Measurements from ENCODE around the gene IMPDH2. TPM values are rescaled to one million over a fixed set of nuclear protein-coding genes. Genes with fewer than 3 reads are reported as not detected.

Gene IMPDH2
- total and polyA plus RNA-seq, 4 experiments from 2014 or later, result 82.9 to 89.6 (median 87.5) TPM

DNA sequence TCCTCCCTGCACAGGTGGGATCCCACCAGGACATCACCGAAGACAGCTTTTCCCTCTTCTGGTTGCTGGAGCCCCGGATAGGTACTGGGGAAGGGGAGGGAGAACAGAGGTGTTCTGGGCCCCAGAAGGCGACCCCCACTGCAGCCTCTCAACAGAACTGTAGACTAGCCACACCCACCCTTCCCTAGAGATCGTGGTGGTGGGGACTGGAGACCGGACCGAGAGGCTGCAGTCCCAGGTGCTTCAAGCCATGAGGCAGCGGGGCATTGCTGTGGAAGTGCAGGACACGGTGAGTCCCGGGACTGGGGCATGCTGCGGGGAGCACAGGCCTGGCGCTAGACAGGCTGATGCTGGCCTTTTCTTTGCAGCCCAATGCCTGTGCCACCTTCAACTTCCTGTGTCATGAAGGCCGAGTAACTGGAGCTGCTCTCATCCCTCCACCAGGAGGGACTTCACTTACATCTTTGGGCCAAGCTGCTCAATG, 6.5 kb downstream of the IMPDH2 start:
- Histone ChIP-seq H3K27me3 (ENCODE audit: insufficient read depth, low read length) (no peaks in the 10 kb centered on the region), H3K4me3 (ENCODE audit: low read length in 2 of 2) (peak overlapping the region; percentile 65 to 98), H3K36me3 (ENCODE audit: insufficient read depth, low read length) (peaks cover 38% of the 10 kb centered on the region), H3K9me3 (ENCODE audit: control insufficient read depth in 1 of 2, low read length in 2 of 2) (no peaks in the 10 kb centered on the region), H3K4me1 (ENCODE audit: insufficient read depth, low read length) (peaks cover 39% of the 10 kb centered on the region), H3K27ac (ENCODE audit: low read depth, low read length) (peak overlapping the region; percentile 97)
- DNase-seq, result no peak
- Mint-ChIP-seq H3K36me3 (peaks cover 21 to 46% of the 10 kb centered on the region in 2 donors), H3K27ac (peak overlapping the region; percentile 93 to 99 (median 98)), H3K9me3 (peaks cover 0 to 1% (median 0%) of the 10 kb centered on the region in 8 donors), H3K27me3 (no peaks in the 10 kb centered on the region), H3K4me1 (peaks cover 16 to 74% (median 38%) of the 10 kb centered on the region in 4 donors), H3K4me3 (peak overlapping the region; percentile 94 to 98 (median 96))
- intact Hi-C loops (cut with micrococcal nuclease), result loop anchor here (5.0 to 10.0 kb wide), 2 partner anchors 125 to 322 kb away; partner anchors contain the start of genes SLC25A20 and USP4
- ChIA-PET POLR2A (ENCODE audit: partially characterized antibody) (interaction anchor here (0.6 to 17.6 kb wide), 16 partner anchors 10 to 722 kb away, joined by 3 to 629 read pairs (median 6); partner anchors contain the start of genes DALRD3, NME6, P4HTM and QRICH1), CTCF (ENCODE audit: partially characterized antibody) (interaction anchor here (1.1 to 15.4 kb wide), 9 partner anchors 9 to 148 kb away, joined by 3 to 216 read pairs (median 10); partner anchors contain the start of genes KLHDC8B, P4HTM, QRICH1 and WDR6)

DNA sequence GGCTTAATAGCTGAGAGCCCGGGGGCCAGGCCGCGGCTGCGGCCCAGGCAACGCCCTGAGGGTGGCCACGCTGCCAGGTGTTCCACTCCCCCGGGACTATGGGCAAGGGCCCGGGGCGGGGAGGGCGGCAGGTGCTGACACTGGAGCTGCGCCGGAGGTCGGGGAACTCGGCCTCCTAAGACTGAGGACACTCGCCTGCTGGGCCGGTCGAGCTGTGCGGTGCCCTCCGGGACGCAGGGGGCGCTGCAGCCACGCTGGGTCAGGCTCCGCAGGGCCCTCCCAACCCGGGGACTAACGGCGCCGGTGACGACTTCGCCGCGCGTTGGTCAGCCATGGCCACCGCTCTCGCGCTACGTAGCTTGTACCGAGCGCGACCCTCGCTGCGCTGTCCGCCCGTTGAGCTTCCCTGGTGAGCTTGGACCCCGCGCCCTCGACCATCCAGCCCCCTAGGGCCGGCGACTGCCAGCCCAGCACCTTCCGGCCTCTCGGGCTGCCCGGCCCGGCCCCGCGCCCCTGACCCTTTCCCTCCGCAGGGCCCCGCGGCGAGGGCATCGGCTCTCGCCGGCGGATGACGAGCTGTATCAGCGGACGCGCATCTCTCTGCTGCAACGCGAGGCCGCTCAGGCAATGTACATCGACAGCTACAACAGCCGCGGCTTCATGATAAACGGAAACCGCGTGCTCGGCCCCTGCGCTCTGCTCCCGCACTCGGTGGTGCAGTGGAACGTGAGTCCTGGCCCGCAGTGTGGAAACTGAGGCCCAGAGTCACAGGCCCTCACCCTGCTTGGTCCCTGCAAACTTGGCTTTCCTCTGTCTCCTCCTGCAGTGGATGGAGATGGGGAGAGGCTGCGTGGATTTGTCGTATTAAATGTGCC, 7.1 kb downstream of the IMPDH2 start, which contains the start of gene NDUFAF3:
Gene NDUFAF3 (plus strand): TSS at position 309 of the 875 bp plus-strand sequence. CDS start 24 bp downstream, at position 333.
- Histone ChIP-seq H3K4me3 (ENCODE audit: low read length in 2 of 2) (peak within 1 kb of the TSS; percentile 65 to 98), H3K9me3 (ENCODE audit: control insufficient read depth in 1 of 2, low read length in 2 of 2) (no peaks in the 10 kb centered on the region), H3K4me1 (ENCODE audit: insufficient read depth, low read length) (peaks cover 43% of the 10 kb centered on the region), H3K36me3 (ENCODE audit: insufficient read depth, low read length) (peaks cover 38% of the 10 kb centered on the region), H3K27ac (ENCODE audit: low read depth, low read length) (peak within 1 kb of the TSS; percentile 97), H3K27me3 (ENCODE audit: insufficient read depth, low read length) (no peaks in the 10 kb centered on the region)
- CTCF ChIA-PET (ENCODE audit: partially characterized antibody), result interaction anchor here (0.9 to 15.4 kb wide), 13 partner anchors 9 to 582 kb away, joined by 3 to 216 read pairs (median 6); partner anchors contain the start of genes KLHDC8B, P4HTM, QRICH1 and TMA7
- intact Hi-C loops (cut with micrococcal nuclease), result loop anchor here (1.0 to 10.0 kb wide), 6 partner anchors 7 to 323 kb away; partner anchors contain the start of genes IMPDH2, P4HTM, QRICH1 and SLC25A20
- peaks cover 16 to 74% (median 41%) of the 10 kb centered on the region in 4 donors for H3K4me1 Mint-ChIP-seq
- no peaks in the 10 kb centered on the region for H3K27me3 Mint-ChIP-seq
- H3K4me3 Mint-ChIP-seq, result peak within 1 kb of the TSS; percentile 94 to 98 (median 96)
- peaks cover 0 to 1% (median 0%) of the 10 kb centered on the region in 8 donors for H3K9me3 Mint-ChIP-seq
- peaks cover 19 to 46% of the 10 kb centered on the region in 2 donors for H3K36me3 Mint-ChIP-seq
- peak within 1 kb of the TSS; percentile 93 to 99 (median 98) for H3K27ac Mint-ChIP-seq
- POLR2A ChIA-PET (ENCODE audit: partially characterized antibody), result interaction anchor here (0.6 to 22.1 kb wide), 34 partner anchors 1 to 918 kb away, joined by 3 to 629 read pairs (median 4); partner anchors contain the start of genes ARIH2, CCDC51, DALRD3 and IMPDH2
- peak; percentile 89 to 91 (median 90) for DNase-seq

DNA sequence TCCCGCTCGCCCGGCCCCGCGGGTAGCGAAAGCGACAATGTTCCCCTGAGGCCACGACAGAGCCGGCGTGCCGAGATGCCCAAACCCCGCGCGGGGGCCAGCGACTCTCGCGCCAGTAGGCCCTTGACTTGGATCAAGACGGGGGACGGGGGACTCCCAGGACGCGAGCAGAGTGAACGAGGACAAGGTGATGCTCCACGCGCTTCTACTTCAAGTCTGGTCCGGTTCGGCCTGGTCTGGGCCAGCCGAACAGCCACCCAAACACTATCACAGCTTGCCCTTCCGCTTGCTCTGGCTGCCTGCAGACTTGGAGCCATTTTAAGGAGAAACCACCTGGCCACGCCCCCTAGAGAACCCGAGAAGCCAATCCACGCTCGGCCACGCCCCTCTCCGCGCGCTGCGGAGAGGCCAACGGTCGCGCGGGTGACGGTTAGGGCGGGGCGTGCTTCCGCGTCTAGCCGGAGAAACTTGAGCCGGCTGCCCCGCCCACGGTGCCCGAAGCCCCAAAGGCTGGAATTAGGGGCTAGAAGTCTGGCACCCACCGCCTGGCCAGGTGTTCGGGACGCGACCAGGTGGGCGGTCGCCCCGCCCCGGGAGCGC, 7.9 kb downstream of the IMPDH2 start:
- Histone ChIP-seq H3K4me3 (ENCODE audit: low read length in 2 of 2) (peak overlapping the region; percentile 65 to 98), H3K36me3 (ENCODE audit: insufficient read depth, low read length) (peaks cover 34% of the 10 kb centered on the region), H3K4me1 (ENCODE audit: insufficient read depth, low read length) (peaks cover 49% of the 10 kb centered on the region), H3K27ac (ENCODE audit: low read depth, low read length) (peak overlapping the region; percentile 97), H3K27me3 (ENCODE audit: insufficient read depth, low read length) (no peaks in the 10 kb centered on the region), H3K9me3 (ENCODE audit: control insufficient read depth in 1 of 2, low read length in 2 of 2) (no peaks in the 10 kb centered on the region)
- no peaks in the 10 kb centered on the region for H3K27me3 Mint-ChIP-seq
- peak overlapping the region; percentile 93 to 99 (median 98) for H3K27ac Mint-ChIP-seq
- peaks cover 16 to 74% (median 41%) of the 10 kb centered on the region in 4 donors for H3K4me1 Mint-ChIP-seq
- peak; percentile 98 for DNase-seq
- CTCF ChIA-PET (ENCODE audit: partially characterized antibody), result interaction anchor here (0.9 to 15.4 kb wide), 13 partner anchors 10 to 581 kb away, joined by 3 to 216 read pairs (median 6); partner anchors contain the start of genes KLHDC8B, P4HTM, QRICH1 and TMA7
- peaks cover 0 to 1% (median 0%) of the 10 kb centered on the region in 8 donors for H3K9me3 Mint-ChIP-seq
- peak overlapping the region; percentile 94 to 98 (median 96) for H3K4me3 Mint-ChIP-seq
- POLR2A ChIA-PET (ENCODE audit: partially characterized antibody), result interaction anchor here (0.8 to 22.1 kb wide), 31 partner anchors 0 to 918 kb away, joined by 3 to 629 read pairs (median 4); partner anchors contain the start of genes ARIH2, CCDC51, DALRD3 and IMPDH2
- intact Hi-C loops (cut with micrococcal nuclease), result loop anchor here (1.0 to 10.0 kb wide), 6 partner anchors 8 to 323 kb away; partner anchors contain the start of genes IMPDH2, P4HTM, QRICH1 and SLC25A20
- peaks cover 18 to 45% of the 10 kb centered on the region in 2 donors for H3K36me3 Mint-ChIP-seq

DNA sequence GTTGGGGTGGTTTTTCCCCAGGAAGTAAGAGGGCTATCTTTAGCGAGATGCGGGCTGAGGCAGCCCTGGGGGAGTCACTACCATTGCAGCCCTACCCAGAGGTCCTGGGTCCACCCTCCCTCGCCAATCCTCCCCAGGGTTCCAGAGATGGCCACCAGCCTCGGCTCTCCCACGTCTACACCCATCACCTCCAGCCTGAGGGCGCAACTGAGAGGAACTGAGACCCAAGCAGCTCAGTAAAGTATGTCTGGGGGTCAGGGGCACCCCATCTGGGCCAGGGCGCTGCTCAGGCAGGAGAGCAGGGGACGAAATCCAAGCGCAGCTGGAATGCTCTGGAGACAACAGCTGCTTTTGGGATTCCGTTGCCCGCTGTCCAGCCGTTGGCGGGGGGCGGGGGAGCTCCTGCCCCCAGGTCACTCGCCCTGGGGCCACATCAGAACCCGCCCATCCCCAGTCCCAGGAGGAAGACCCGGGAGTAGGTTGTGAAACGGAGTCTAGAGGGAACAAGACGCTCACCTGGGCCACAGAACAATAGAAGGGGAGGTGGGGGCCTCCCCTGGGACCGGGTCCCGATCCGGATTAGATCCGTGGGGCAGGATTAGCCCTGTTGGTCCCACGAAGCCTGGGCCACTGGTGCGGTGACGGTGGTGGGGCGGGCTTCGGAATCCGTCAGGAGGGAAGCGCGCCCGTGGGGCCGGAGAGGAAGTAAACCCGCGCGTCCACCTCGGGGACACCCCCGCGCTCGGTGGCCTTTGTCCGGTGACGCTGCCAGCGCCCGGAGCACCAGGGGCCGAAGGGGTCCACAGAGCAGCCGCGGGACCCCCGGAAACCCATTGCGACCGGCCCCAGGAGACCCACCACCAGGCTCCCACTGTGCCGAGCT, 8.6 kb downstream of the IMPDH2 start:
- H3K4me1 Mint-ChIP-seq, result peaks cover 16 to 71% (median 39%) of the 10 kb centered on the region in 4 donors
- H3K27me3 Mint-ChIP-seq, result no peaks in the 10 kb centered on the region
- ChIA-PET CTCF (ENCODE audit: partially characterized antibody) (interaction anchor here (1.7 to 15.4 kb wide), 5 partner anchors 11 to 150 kb away, joined by 5 to 216 read pairs (median 18); partner anchors contain the start of genes KLHDC8B, P4HTM, QRICH1 and WDR6), POLR2A (ENCODE audit: partially characterized antibody) (interaction anchor here (0.8 to 22.1 kb wide), 17 partner anchors 1 to 793 kb away, joined by 3 to 629 read pairs (median 7); partner anchors contain the start of genes DALRD3, IMPDH2, NDUFAF3 and NME6)
- Histone ChIP-seq H3K36me3 (ENCODE audit: insufficient read depth, low read length) (peaks cover 34% of the 10 kb centered on the region), H3K4me1 (ENCODE audit: insufficient read depth, low read length) (peaks cover 49% of the 10 kb centered on the region), H3K4me3 (ENCODE audit: low read length in 2 of 2) (peak overlapping the region; percentile 65 to 98), H3K27ac (ENCODE audit: low read depth, low read length) (peak overlapping the region; percentile 97), H3K9me3 (ENCODE audit: control insufficient read depth in 1 of 2, low read length in 2 of 2) (no peaks in the 10 kb centered on the region), H3K27me3 (ENCODE audit: insufficient read depth, low read length) (no peaks in the 10 kb centered on the region)
- intact Hi-C loops (cut with micrococcal nuclease), result loop anchor here (1.0 to 10.0 kb wide), 6 partner anchors 9 to 324 kb away; partner anchors contain the start of genes IMPDH2, P4HTM, QRICH1 and SLC25A20
- peak overlapping the region; percentile 94 to 98 (median 96) for H3K4me3 Mint-ChIP-seq
- H3K9me3 Mint-ChIP-seq, result peaks cover 0 to 1% (median 0%) of the 10 kb centered on the region in 8 donors
- peaks cover 17 to 45% of the 10 kb centered on the region in 2 donors for H3K36me3 Mint-ChIP-seq
- H3K27ac Mint-ChIP-seq, result peak overlapping the region; percentile 70 to 99 (median 93)
- no peak for DNase-seq

DNA sequence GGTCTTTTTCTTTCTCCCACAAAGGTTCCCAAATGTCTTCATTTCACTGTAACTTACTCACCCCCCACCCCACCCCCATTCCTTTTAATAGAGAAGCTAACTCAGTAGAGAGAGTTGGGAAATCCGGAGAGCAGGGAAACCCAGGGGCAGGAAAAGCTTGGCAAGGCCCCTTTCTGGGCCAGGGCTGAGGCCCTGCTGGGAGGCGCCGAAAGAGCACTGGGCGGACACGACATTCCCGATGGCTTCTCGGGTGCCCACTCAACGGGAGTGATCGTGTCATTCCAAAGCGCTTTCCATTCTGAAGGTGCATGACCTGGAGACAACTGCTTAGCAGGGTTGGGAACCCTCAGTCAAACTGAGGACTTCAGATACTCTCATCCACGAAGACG, 9.3 kb downstream of the IMPDH2 start:
- Mint-ChIP-seq H3K4me3 (peak overlapping the region; percentile 89 to 98 (median 95)), H3K27me3 (no peaks in the 10 kb centered on the region), H3K36me3 (peaks cover 12 to 45% of the 10 kb centered on the region in 2 donors), H3K27ac (peak overlapping the region; percentile 70 to 95 (median 88)), H3K4me1 (peaks cover 16 to 66% (median 37%) of the 10 kb centered on the region in 4 donors), H3K9me3 (peaks cover 0 to 1% (median 0%) of the 10 kb centered on the region in 8 donors)
- Histone ChIP-seq H3K4me3 (ENCODE audit: low read length in 2 of 2) (peak overlapping the region; percentile 65 to 98), H3K27me3 (ENCODE audit: insufficient read depth, low read length) (no peaks in the 10 kb centered on the region), H3K27ac (ENCODE audit: low read depth, low read length) (peak overlapping the region; percentile 97), H3K9me3 (ENCODE audit: control insufficient read depth in 1 of 2, low read length in 2 of 2) (no peaks in the 10 kb centered on the region), H3K36me3 (ENCODE audit: insufficient read depth, low read length) (peaks cover 34% of the 10 kb centered on the region), H3K4me1 (ENCODE audit: insufficient read depth, low read length) (peaks cover 49% of the 10 kb centered on the region)
- POLR2A ChIA-PET (ENCODE audit: partially characterized antibody), result interaction anchor here (0.7 to 22.1 kb wide), 7 partner anchors 1 to 310 kb away, joined by 3 to 629 read pairs (median 96); partner anchors contain the start of genes DALRD3, IMPDH2, NDUFAF3 and P4HTM
- no peak for DNase-seq
- intact Hi-C loops (cut with micrococcal nuclease), result loop anchor here (2.0 to 10.0 kb wide), 3 partner anchors 75 to 325 kb away; partner anchors contain the start of genes QRICH1, SLC25A20 and USP4
- CTCF ChIA-PET (ENCODE audit: partially characterized antibody), result interaction anchor here (11.0 to 15.4 kb wide), 2 partner anchors 10 to 31 kb away, joined by 173 to 216 read pairs; partner anchors contain the start of genes P4HTM and WDR6
